GM15510 (cell line): ENCODE data around the gene CELA2B.

Source experiments
- POLR2A ChIP-seq: IDR thresholded peaks from 3 replicates; pipeline ENCODE4 v1.6.1; 2011; ENCODE audit warnings: borderline replicate concordance; ENCODE audit not compliant: insufficient read length; ENCODE audit errors: extremely low read depth

Gene CELA2B

DNA sequence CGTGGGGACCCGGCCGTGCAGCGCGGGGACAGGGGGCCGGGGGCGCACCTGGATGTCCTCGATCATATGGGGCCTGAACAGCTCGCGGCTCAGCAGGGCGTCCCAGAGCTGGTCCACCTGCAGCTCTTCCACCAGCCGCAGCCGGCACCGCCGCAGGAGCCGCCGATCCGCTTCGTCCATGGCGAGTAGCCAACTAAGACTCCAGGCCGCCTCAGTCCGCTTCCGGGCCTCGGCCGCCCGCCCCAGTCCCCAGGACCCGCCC is 48.0 kb downstream of the CELA2B start, which contains the start of gene CASP9:
Gene CASP9, minus strand, starts transcription at position 195 of the 262 bp plus-strand sequence. Its CDS starts 15 bp downstream, at position 180.
- TF ChIP-seq POLR2A: peak; percentile 87

DNA sequence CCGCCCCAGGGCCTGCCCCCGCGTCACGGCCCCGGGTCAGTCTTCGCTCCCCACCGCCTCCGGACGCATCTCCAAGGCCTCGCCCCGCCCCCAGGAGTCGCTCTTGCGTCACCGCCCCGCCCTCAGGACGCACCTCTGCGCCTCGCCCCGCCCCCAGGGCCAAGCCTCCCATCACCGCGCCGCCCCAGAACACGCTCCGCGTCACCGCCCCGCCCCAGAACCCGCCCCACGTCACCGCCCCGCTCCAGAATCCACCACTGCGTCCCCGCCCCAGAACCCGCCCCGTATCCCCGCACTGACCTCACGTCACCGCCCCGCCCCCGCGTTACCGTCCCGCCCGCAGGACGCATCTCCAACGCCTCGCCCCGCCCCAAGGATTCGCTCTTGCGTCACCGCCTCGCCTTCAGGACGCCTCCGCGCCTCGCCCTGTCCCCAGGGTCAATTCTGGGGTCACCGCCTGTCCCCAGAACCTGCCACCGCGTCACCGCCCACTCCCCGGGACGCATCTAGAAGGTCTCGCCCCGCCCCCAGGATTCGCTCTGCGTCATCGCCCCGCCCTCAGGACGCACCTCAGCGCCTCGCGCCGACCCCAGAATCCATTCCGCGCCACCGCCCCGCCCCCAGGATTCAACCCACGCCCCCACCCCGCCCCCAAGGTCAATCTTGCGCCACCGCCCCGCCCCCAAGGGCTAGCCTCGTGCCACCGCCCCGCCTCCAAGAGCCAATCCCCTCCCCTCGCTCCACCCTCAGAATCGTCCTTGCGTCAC is 48.6 kb downstream of the CELA2B start:
- peak; percentile 12 for TF ChIP-seq POLR2A

DNA sequence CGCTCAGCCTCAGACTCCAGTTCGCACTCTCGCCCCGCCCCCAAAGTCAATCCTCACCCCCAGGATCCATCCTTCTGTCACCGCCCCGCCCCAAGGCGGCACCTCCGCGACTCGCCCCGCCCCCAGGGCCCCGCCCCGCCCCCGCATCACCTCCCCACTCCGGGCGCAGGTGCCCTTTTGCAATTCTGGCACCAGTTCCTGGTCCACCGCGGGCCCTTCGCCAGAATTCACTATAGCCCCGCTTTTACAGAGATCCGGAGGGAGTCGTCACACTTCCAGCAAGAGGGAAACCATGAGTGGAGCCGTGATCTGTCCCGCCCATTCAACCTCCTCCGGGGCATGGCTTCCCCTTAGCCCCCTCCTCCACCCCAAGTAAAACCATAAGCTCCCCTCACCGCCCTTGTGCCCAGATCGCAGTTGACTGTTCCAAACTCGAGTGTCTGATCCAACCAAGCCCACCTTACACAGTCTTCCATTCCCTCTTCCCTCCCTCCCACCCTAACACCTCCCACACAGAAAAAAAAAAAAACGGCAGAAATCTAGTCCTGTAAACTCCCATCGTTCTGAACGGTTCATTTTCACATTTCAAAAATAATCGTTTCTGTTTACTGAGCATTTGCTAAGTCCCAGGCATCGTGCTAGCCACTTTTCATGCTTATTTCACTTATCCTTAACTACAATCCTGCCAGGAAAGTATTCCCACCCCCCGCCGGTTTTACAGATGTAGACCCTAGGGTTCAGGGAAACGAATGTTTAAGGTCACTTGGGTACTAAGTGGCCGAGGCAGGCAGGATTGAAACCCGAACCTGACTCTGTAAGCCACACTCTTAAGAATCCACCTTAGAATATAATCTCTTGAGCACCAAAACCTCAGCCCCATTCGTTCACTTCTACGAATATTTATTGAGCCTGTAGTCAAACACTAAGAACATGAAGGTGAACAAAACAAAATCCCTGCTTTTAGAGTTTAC is 49.4 kb downstream of the CELA2B start:
- peak; percentile 47 for TF ChIP-seq POLR2A

DNA sequence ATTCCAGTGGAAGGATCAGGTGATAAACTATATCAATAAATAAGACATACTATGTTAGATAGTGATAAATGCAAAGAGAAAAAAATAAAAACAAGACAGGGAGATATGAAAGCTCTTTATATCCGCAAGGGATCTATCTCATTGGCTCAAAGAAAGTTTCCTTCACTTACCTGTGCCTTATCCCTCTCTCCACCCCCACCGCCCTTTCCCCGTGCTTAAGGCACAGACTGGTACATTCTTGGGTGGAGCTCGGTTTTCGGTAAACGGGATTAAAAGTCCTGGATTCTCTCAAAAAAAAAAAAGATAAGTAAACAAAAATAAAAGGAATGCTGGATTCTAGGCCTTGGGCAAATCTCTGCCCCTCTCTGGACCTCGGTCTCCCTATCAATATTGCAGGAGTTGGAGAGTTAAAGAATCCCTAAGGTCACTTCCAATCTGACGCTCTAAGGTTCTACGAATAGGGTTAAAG is 50.2 kb downstream of the CELA2B start:
- TF ChIP-seq POLR2A: no peak

DNA sequence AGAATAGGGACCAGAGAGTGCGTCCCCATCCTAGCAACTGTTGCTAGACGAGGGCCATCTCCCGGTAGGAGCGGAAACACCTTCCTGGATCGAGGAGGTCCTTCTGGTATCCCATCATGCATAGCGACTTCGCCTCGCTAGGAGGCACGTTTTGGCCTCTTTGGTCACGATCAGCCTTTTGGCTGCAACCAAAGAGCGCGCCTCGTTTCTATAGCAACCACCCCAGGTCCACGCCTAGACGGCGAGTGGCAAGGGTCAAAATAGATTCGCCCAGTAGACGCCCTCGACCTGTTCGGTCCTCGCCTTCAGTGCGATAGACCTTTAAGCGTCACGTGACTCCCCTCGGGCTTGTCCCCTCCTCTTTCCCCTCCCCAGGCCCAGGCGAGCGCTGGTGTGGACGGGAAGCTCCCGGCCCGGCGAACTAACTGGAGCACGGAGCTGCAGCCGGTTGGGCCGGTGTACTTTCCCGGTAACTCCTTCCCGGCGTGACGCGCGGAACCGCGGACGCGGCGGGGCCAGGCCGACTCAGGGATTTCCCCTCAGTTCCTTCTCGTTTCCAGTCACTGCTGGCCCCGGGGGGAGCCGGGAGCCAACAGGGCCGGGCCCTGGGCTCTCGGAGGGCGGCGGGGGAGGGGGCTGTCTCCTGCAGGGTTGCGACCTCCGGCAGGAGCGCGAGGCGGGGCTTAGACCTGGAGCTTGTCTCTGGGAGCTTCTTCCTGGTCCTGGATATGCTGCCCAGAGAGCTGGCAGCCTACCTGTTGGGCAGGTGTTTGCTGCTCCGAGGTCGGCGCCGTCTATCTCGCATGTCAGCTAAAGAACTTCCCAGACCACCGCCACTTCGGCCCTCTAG is 50.8 kb downstream of the CELA2B start, which contains the start of gene DNAJC16:
Gene DNAJC16, plus strand, starts transcription at position 359 of the 850 bp plus-strand sequence. CDS start 2,258 bp downstream, outside the sequence.
- peak; percentile 77 for TF ChIP-seq POLR2A

DNA sequence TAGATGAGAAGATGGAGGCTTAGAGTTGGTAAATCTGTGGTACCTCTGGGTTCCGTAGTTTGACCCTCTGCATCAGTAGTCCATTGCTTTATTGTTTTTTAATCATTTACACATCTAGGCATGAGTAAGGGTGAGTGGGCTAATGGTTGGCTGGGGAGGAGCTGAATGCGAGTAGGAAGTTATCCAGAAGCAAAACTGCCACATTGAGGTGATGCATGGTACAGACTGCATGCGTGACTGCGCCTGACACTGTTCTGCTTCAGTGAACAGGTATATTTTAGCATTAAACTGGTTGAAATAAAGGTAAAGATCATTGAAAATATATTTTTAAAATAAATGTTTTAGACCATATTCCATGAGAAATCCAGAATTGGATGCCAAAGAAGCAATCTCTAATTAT is 55.1 kb downstream of the CELA2B start:
- no peak for TF ChIP-seq POLR2A

DNA sequence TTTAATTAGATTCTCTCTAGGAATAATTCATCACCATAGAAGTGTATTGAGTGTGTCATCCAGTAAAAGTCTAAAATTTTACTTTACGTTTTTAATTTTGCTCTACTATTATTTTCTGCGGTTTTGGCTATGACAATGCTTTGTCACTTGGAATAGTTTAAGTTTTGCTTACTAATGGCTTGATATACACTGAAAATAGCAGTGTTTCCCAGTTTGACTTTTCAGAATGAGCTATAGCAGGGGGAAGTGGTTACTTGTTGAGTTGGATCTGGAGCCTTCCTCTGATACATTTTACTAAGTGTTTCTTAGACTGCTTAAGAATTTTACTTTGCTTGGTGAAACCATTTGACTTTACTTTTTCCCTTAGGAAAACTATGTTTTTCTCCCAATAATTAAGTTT is 55.8 kb downstream of the CELA2B start:
- TF ChIP-seq POLR2A: no peak

DNA sequence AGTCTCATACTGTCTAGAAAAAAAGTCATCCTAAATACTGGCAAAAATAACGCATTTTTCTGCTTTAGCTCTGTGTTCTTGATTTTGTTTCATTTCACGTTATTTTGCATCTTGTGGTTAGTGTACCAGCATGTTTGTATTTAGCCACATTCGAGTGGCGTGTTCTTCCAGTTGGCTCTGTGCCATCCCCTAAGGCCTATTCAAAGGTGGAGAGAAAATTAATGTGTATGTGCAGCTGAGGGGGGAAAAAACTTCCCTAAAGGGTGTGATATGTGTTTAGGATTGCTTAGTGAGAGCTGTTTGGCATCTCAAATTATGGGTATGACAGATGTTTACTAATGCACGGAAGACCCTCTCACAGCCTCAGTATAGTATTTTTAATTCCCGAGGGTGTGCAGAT is 62.9 kb downstream of the CELA2B start:
- TF ChIP-seq POLR2A: no peak

DNA sequence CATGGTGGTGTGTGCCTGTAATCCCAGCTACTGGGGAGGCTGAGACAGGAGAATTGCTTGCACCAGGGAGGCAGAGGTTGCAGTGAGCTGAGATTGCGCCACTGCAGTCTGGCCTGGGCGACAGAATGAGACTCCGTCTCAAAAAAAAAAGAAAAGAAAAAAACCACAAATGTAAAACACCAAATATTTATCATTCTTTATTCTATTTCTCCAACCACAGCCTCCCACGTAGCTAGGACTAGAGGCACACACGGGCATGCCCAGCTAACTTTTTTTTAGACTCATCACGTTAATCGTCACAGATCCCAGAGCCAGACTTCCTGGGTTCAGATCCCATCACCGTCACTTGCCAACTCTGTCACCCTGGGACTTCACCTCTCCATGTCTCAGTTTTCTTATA is 64.3 kb downstream of the CELA2B start:
- no peak for TF ChIP-seq POLR2A
